HL-60 (cell line): ENCODE measurements around the gene EGLN3.
A peak's percentile ranks its signal among the peaks of the same experiment; 100 is the strongest.

Source experiments
- DNase-seq, 2 experiments: peaks; one replicate each; pipeline ENCODE4 v3.0.0-alpha.2; 2010 to 2020; ENCODE audit warnings: low read depth in 1 of 2, low spot score in 1 of 2
- H3K27ac ChIP-seq: fragments of 250-450 bp; sonication (Bioruptor Pico); replicated peaks from 2 replicates; pipeline ENCODE4 v1.5.1; 2020; ENCODE audit warnings: mild to moderate bottlenecking, moderate library complexity
- H3K27me3 ChIP-seq: fragments of 250-450 bp; sonication (Bioruptor Pico); 2 replicates; pipeline ENCODE4 v1.5.1; 2021; ENCODE audit warnings: mild to moderate bottlenecking, moderate library complexity; ENCODE audit not compliant: insufficient read depth, poor library complexity, severe bottlenecking
- H3K4me3 ChIP-seq: replicated peaks from 2 replicates; pipeline ENCODE4 v1.5.1; 2011; ENCODE audit warnings: mild to moderate bottlenecking, control low read depth, low read length; ENCODE audit not compliant: insufficient read depth
- CTCF ChIP-seq: IDR thresholded peaks from one replicate; pipeline ENCODE4 v1.5.1; 2011; ENCODE audit warnings: low read length, control low read depth, inconsistent platforms; ENCODE audit not compliant: insufficient read depth
- GABPA ChIP-seq: IDR thresholded peaks from 2 replicates; pipeline ENCODE4 v1.6.1; 2012; ENCODE audit warnings: low read depth
- POLR2AphosphoS5 ChIP-seq: IDR thresholded peaks from 2 replicates; pipeline ENCODE4 v1.6.1; 2012; ENCODE audit warnings: low read depth
- REST ChIP-seq: IDR thresholded peaks from 2 replicates; pipeline ENCODE4 v1.6.1; 2012; ENCODE audit warnings: low read depth; ENCODE audit not compliant: insufficient replicate concordance
- SPI1 ChIP-seq: IDR thresholded peaks from 2 replicates; pipeline ENCODE4 v1.6.1; 2012; ENCODE audit warnings: low read depth, mild to moderate bottlenecking, borderline replicate concordance

The EGLN3 gene

GRCh38 chr14:33924566-33925100, 26.2 kb downstream of the EGLN3 start:
- H3K4me3 ChIP-seq: no peak overlapping the region
- no peaks in the 10 kb centered on the region for H3K27me3 ChIP-seq
- no peak for TF ChIP-seq POLR2AphosphoS5
- TF ChIP-seq SPI1: peak; percentile 12; the same call in 1 of the 2 replicates
- H3K27ac ChIP-seq: no peak overlapping the region
- DNase-seq: no peak

- TF ChIP-seq CTCF: no peak
- TF ChIP-seq GABPA: no peak
- TF ChIP-seq POLR2AphosphoS5: no peak
- no peak for TF ChIP-seq SPI1
- no peak for TF ChIP-seq REST
- no peak for DNase-seq
- H3K27me3 ChIP-seq: no peaks in the 10 kb centered on the region
Measured at GRCh38 chr14:33922125-33922524, 28.7 kb downstream of the EGLN3 start.

GRCh38 chr14:33918256-33918655, 32.6 kb downstream of the EGLN3 start:
- TF ChIP-seq POLR2AphosphoS5 (no peak), SPI1 (no peak), CTCF (no peak), REST (no peak), GABPA (no peak)
- H3K27ac ChIP-seq: no peak overlapping the region; the same call in 1 of the 2 replicates
- no peaks in the 10 kb centered on the region for H3K27me3 ChIP-seq
- peak; percentile 17 to 58 for DNase-seq
- no peak overlapping the region for H3K4me3 ChIP-seq

More at GRCh38 chr14:33922125-33922524, 28.7 kb downstream of the EGLN3 start:
- H3K4me3 ChIP-seq: no peak overlapping the region
- no peak overlapping the region for H3K27ac ChIP-seq

GRCh38 chr14:33917661-33918060, 33.2 kb downstream of the EGLN3 start:
- H3K27me3 ChIP-seq: no peaks in the 10 kb centered on the region
- TF ChIP-seq SPI1 (no peak), CTCF (no peak), GABPA (no peak), REST (no peak), POLR2AphosphoS5 (no peak)
- no peak overlapping the region for H3K27ac ChIP-seq
- H3K4me3 ChIP-seq: no peak overlapping the region
- no peak for DNase-seq
